ENCODE data around the gene SNX12.
"Not testable (repeated sequence)": the region's sequence is repeated elsewhere in the genome, so short reads cannot be mapped to it uniquely, and the experiment has no call there.

The SNX12 gene

DNA sequence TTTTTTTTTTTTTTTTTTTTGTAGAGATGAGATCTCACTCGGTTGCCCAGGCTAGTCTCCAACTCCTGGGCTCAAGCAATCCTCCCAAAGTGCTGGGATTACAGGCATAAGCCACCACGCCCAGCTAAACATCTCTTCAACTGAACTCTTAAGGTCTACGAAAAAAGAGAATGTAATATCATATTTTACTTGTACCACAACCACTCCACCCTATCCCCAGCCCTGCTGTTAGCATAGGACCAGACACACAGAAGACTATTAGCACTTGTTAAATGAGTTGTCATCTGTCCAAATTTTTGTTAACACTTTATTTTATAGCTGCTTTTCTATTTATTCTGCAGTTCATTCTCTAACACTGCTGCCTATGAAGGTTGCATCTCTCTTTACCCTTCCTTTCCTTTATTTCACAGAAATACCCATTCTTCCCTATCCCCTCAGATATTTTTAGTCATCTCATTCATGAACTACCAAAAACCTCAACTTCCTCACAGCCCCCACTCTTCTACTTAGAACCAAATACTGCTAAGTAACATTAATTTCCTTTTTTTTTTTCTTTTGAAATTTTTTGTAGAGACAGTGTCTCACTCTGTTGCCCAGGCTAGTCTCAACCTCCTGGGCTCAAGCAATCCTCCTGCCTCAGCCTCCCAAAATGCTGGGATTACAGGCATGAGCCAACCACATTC is 10.1 kb downstream of the SNX12 start:
- Mint-ChIP-seq H3K36me3 (peaks cover 34% of the 10 kb centered on the region), H3K9me3 (no peaks in the 10 kb centered on the region), H3K27ac (peak overlapping the region; percentile 53), H3K4me3 (no peak overlapping the region), H3K27me3 (no peaks in the 10 kb centered on the region), H3K4me1 (peaks cover 15% of the 10 kb centered on the region)
- no peak for ATAC-seq

DNA sequence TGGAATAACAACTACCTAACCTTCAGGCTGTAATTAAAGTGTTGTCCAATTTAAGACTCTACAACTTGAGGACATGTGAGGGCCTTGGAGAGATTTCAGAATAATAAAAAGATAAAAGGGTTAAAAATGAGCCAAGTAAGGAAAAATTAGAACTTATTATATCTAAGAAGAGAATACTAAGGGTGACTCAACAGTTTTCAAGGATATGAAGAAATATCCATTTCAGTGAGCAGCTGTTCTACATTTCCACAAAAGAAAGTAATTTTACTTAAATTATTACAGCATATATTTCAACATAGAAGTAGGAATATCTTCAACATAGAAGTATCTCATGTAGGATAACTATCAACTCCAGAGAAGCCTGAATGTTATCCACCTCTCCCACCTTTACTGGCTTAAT is 11.3 kb downstream of the SNX12 start:
- Mint-ChIP-seq H3K27ac (no peak overlapping the region), H3K36me3 (peaks cover 29% of the 10 kb centered on the region), H3K27me3 (no peaks in the 10 kb centered on the region), H3K9me3 (no peaks in the 10 kb centered on the region), H3K4me1 (peaks cover 15% of the 10 kb centered on the region), H3K4me3 (no peak overlapping the region)
- no peak for ATAC-seq

DNA sequence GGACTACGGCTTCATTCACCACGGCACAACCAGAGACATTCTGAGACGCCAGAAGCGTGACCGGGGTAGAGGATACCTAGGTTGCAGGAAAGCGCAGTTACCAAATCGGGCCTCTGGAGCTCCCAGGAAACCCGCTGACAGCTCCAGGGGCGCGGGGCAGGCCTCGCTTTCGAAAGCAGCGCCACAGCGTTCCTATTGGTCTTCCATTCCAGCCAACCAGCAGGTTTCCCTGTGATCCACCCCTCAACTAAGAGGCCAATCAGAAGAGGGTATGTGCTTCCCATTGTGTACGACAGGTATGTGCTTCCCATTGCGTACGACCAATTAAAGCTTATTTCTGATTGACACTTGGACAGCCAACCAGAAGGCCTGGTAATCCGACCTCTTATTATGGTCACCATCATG is 14.9 kb downstream of the SNX12 start:
- H3K27ac Mint-ChIP-seq: no peak overlapping the region

DNA sequence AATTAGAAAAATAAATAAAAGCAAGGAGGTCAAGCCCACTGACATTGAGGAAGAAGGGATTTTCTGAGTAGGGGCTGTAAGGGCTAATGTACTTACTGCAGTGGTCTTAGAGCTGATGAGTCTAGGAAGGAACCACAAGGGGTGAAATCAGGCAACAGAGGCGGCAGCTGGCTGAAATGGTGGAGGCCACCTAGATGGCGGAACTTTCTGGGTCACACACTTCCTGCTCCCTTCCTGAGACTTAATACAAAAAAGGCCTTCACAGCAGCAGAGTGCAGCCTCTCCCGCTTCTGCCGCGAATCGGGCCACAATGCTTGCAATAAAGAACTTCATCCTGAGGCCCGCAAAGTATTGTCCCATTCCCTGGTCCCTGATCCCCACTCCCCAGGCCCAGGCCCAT is 15.4 kb downstream of the SNX12 start:
- H3K9me3 Mint-ChIP-seq: no peaks in the 10 kb centered on the region
- no peak for ATAC-seq
- H3K4me3 Mint-ChIP-seq: peak overlapping the region; percentile 45
- no peaks in the 10 kb centered on the region for H3K27me3 Mint-ChIP-seq
- no peaks in the 10 kb centered on the region for H3K36me3 Mint-ChIP-seq
- H3K27ac Mint-ChIP-seq: no peak overlapping the region
- H3K4me1 Mint-ChIP-seq: no peaks in the 10 kb centered on the region

More for the DNA sequence above, 14.9 kb downstream of the SNX12 start:
- Mint-ChIP-seq H3K4me3 (peak overlapping the region; percentile 45), H3K27me3 (no peaks in the 10 kb centered on the region), H3K36me3 (peaks cover 4% of the 10 kb centered on the region), H3K4me1 (peaks cover 4% of the 10 kb centered on the region), H3K9me3 (no peaks in the 10 kb centered on the region)
- no peak for ATAC-seq

DNA sequence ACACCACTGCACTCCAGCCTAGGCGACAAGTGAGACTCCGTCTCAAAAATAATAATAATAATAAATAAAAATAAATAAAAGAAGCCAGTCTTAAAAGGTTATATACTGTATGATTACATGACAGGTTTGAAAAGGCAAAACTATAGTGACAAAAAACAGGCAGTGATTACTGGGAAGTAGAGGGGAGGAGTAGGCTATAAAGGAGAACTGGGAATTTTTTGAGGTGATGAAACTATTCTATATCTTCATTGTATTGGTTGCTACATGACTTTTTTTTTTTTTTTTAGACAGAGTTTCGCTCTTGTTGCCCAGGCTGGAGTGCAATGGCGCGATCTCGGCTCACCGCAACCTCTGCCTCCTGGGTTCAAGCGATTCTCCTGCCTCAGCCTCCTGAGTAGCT is 20.2 kb downstream of the SNX12 start:
- not testable (repeated sequence) for H3K4me1 Mint-ChIP-seq, H3K27me3 Mint-ChIP-seq, ATAC-seq, H3K4me3 Mint-ChIP-seq, H3K36me3 Mint-ChIP-seq, H3K27ac Mint-ChIP-seq, H3K9me3 Mint-ChIP-seq

DNA sequence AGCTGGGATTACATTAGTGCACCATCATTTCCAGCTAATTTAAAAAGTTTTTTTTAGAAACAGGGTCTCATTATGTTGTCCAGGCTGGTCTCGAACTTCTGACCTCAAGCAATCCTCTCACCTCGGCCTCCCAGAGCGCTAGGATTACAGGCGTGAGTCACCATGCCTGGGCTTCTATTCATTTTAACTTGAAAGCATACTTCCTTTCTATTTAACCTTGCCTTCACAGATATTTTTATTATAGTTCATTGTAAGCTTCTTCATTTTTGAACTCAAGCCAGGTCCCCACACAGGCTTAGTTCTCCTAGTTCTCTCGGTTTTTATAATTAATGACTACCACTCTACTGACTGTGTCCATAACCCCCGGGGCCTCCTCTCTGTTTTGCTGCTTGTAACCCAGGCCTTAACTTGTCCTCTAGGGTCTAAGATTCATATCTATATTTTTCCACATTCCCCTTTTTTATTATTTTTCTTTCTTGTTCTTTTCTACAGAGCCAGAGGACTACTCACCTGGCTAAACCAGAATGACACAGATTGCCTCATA is 50.7 kb downstream of the SNX12 start:
- Mint-ChIP-seq H3K4me1 (no peaks in the 10 kb centered on the region), H3K27me3 (no peaks in the 10 kb centered on the region), H3K27ac (no peak overlapping the region), H3K36me3 (peaks cover 19% of the 10 kb centered on the region), H3K9me3 (no peaks in the 10 kb centered on the region), H3K4me3 (no peak overlapping the region)
- no peak for ATAC-seq
